ENCODE data around the gene LAMA2. TPM values are rescaled to one million over a fixed set of nuclear protein-coding genes. Genes with fewer than 3 reads are reported as not detected.

LAMA2 gene
- total RNA-seq, 1 experiment from 2014 or later, result 3.3 TPM

DNA sequence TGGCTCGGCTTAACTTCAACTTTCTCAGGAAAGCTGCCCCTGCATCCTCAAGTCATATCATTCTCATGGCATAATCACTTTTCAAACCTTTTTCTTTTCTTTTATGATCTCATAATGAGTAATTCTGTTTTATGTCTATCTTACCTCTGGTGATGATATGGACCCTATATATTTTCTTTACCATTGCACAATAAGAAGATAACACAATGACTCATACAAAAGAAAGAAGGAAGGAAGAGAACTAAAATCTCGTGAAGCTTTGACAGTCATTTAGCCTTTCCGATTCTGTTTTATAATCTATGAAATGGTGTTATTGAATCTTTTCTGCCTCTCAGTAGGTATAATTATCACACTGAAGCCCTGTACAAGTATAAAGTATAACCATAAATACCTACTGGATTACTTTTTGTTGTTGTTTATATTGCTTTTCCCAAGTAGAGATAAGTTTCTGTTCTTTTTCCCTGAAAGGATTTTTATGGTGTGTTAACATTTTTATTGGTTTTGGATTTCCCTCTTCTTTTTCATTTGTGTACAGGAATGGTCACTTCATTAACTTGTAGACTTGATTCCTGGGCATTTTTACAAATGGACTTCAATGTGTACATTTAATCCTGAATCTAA, 300.9 kb downstream of the LAMA2 start:
- no peaks in the 10 kb centered on the region for H3K9me3 ChIP-seq (replicated peaks)
- no peak overlapping the region for H3K4me3 ChIP-seq
- H3K27ac ChIP-seq, result no peak overlapping the region
- peaks cover 40% of the 10 kb centered on the region for H3K4me1 ChIP-seq (replicated peaks)
- DNase-seq (ENCODE audit: low read depth in 1 of 2, low spot score in 2 of 2), result no peak
- H3K27me3 ChIP-seq (replicated peaks), result no peaks in the 10 kb centered on the region
- no peaks in the 10 kb centered on the region for H3K36me3 ChIP-seq

DNA sequence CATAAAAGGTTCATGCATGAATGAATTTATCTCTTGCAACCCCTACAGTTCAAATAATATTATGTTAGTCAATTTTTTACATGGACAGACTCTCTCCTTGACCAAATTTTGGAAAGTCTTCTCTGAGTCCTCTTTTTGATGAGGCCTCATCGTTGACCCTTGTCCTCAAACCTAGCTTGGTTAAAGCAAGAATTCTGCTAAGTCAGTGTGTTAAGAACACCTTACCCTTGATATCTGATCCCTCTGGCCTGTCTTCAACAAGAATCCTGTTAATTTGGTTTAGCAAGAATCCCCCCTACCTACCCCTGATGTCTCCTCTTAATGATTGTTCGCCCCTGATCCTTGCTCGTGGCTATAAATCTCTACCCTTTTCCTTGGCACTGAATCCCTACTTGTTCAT, 301.4 kb downstream of the LAMA2 start:
- no peaks in the 10 kb centered on the region for H3K27me3 ChIP-seq (replicated peaks)
- no peak for DNase-seq (ENCODE audit: low read depth in 1 of 2, low spot score in 2 of 2)
- no peaks in the 10 kb centered on the region for H3K9me3 ChIP-seq (replicated peaks)
- no peaks in the 10 kb centered on the region for H3K36me3 ChIP-seq
- H3K27ac ChIP-seq, result no peak overlapping the region
- H3K4me3 ChIP-seq, result no peak overlapping the region
- H3K4me1 ChIP-seq (replicated peaks), result peaks cover 40% of the 10 kb centered on the region

DNA sequence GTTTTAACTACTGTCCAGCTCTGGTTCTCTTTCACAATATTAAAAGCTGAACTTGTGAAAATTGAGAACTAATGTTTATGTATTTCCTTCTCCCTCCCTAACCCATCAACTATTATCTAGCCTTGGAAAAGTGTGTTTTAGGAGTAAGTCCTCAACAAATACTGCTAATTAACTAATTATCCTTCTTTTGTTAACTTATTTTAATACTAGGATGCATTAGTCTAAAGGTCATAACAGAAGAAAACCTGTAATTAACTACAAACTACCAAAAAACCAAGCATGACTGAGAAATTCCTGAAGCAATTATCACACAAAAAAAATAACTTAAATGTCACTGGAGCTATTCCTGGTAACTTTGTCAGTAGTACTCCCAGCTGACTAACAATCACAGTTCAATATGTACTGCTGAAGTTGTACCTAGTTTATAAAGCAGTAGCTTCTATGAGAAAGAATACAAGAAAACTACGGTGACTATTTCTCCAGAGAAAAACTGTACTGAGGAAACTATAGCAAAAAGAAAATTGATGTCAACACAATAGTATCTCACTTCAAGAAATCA, 301.9 kb downstream of the LAMA2 start:
- no peaks in the 10 kb centered on the region for H3K36me3 ChIP-seq
- peaks cover 40% of the 10 kb centered on the region for H3K4me1 ChIP-seq (replicated peaks)
- no peak overlapping the region for H3K4me3 ChIP-seq
- no peaks in the 10 kb centered on the region for H3K9me3 ChIP-seq (replicated peaks)
- DNase-seq (ENCODE audit: low read depth in 1 of 2, low spot score in 2 of 2), result no peak
- no peaks in the 10 kb centered on the region for H3K27me3 ChIP-seq (replicated peaks)
- no peak overlapping the region for H3K27ac ChIP-seq

DNA sequence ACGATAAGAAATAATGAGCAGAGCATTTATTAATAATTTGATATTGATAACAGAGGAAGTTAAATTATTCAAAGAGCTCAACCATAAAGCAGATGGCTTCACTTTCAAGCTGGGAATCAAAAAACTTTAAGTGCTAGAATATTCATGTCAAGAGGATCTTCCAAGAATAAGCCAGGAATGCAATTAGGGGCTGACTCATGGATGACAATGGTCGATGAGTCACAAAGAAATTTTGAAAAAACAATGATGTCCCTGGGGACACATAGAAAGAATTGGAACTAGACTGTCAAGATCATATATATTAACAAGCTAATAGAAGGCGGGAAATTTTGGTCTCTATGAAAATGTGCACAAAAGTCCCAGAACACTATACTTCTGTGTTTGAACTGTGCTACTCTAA, 304.1 kb downstream of the LAMA2 start:
- Histone ChIP-seq H3K9me3 (replicated peaks) (no peaks in the 10 kb centered on the region), H3K4me1 (replicated peaks) (peaks cover 26% of the 10 kb centered on the region), H3K27me3 (replicated peaks) (no peaks in the 10 kb centered on the region), H3K36me3 (no peaks in the 10 kb centered on the region), H3K4me3 (no peak overlapping the region), H3K27ac (peak overlapping the region; percentile 57)
- peak in 1 of 2 experiments; percentile 83 for DNase-seq (ENCODE audit: low read depth in 1 of 2, low spot score in 2 of 2)

DNA sequence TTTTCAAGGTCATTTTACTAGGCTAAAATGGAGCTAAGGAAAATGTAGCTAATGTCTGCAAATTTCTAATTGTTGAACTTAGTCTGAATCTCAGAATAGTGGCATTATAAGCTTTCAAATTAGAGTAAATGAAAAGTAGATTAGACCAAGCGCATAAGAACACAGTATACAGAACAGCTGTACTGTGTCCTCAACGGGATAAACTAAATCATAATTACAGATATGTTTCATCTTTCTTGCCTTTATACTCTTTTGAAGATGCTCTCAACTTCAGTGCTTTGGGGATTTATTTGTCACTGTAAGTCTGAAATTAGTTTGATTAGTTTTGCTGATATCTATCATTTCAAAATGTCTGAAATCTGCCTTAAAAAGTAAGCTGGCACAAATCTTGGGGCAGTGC, 305.4 kb downstream of the LAMA2 start:
- H3K4me1 ChIP-seq (replicated peaks), result peaks cover 24% of the 10 kb centered on the region
- no peak for DNase-seq (ENCODE audit: low read depth in 1 of 2, low spot score in 2 of 2)
- H3K9me3 ChIP-seq (replicated peaks), result no peaks in the 10 kb centered on the region
- no peak overlapping the region for H3K4me3 ChIP-seq
- no peak overlapping the region for H3K27ac ChIP-seq
- H3K36me3 ChIP-seq, result no peaks in the 10 kb centered on the region
- no peaks in the 10 kb centered on the region for H3K27me3 ChIP-seq (replicated peaks)

DNA sequence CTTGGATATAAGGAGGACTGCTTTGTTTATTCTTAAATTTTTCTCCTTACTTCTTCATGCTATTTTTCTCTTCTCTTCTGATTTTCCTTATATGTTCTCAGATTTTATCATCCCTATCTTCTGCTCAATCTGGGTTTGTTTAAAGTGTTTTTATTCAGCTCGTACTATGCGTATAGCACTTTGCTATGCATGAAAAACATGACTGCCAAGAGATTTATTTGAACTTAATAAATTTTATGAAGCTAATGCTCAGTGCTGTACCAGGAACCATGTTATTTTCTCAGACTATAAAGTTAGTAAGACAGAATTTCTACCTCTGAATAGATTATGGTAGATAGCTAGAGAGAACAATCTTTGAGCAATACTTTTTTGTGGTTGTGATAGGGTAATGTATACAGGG, 305.9 kb downstream of the LAMA2 start:
- no peak for DNase-seq (ENCODE audit: low read depth in 1 of 2, low spot score in 2 of 2)
- H3K4me3 ChIP-seq, result no peak overlapping the region
- H3K4me1 ChIP-seq (replicated peaks), result peaks cover 19% of the 10 kb centered on the region
- no peaks in the 10 kb centered on the region for H3K36me3 ChIP-seq
- H3K27me3 ChIP-seq (replicated peaks), result no peaks in the 10 kb centered on the region
- H3K27ac ChIP-seq, result no peak overlapping the region
- no peaks in the 10 kb centered on the region for H3K9me3 ChIP-seq (replicated peaks)

DNA sequence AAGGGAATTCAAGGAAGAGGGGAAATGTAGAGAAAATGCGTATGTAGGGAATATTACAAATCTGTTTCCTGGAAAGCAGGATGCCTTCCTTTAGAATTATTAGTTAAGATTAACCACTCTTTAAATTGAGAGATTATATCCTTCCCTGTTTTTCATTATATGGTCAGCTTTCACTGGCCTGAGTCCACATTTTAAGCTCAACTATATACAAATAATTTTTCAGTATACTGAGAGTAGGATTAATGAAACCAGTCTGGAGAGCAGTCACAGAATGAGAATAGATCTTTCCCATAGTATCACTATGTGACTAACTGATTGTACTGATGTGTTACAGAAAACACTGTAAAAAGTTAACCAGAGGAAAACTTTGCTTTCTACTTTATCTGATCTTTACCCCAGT, 306.3 kb downstream of the LAMA2 start:
- Histone ChIP-seq H3K27me3 (replicated peaks) (no peaks in the 10 kb centered on the region), H3K9me3 (replicated peaks) (no peaks in the 10 kb centered on the region), H3K27ac (no peak overlapping the region), H3K36me3 (no peaks in the 10 kb centered on the region), H3K4me1 (replicated peaks) (peaks cover 18% of the 10 kb centered on the region), H3K4me3 (no peak overlapping the region)
- DNase-seq (ENCODE audit: low read depth in 1 of 2, low spot score in 2 of 2), result no peak

DNA sequence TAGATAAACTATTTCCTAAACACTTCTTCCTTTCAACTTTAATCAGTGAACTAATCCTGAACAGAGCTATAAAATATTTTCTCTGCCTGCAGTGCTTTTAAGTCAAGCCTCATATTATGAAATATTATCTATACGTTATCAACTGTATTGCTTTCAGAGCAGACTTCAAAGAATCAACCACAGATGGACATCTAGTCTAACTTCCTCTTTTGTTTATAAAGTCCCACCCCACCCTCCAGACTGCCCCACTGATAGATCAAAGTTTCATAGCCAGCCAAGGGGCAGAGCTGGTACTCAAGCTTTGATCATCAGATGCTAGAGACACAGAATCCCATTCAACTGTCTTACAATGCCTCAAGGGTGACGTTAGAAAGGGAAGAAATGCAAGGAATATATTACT, 308.3 kb downstream of the LAMA2 start:
- Histone ChIP-seq H3K36me3 (no peaks in the 10 kb centered on the region), H3K9me3 (replicated peaks) (no peaks in the 10 kb centered on the region), H3K4me1 (replicated peaks) (peaks cover 13% of the 10 kb centered on the region), H3K4me3 (no peak overlapping the region), H3K27ac (no peak overlapping the region), H3K27me3 (replicated peaks) (no peaks in the 10 kb centered on the region)
- DNase-seq (ENCODE audit: low read depth in 1 of 2, low spot score in 2 of 2), result no peak

DNA sequence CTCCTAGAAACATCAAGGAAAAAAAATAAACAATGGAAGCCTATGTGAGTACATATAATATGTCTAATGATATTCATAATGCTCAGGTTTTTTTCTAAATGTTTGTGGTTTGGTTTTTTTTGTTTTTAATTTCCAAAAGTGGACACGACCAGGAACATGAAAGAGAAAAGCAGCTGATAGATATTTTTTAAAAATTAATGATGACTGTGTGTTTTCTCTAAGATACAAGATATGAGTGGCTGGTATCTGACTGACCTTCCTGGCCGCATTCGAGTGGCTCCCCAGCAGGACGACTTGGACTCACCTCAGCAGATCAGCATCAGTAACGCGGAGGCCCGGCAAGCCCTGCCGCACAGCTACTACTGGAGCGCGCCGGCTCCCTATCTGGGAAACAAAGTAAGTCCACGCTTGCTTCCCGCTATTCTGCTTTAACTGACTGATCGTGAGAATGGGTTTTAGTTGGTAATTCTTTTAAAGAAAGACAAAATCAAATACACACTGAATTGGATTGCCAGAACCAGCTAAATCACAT, 309.6 kb downstream of the LAMA2 start:
- Histone ChIP-seq H3K27me3 (replicated peaks) (no peaks in the 10 kb centered on the region), H3K27ac (no peak overlapping the region), H3K4me3 (no peak overlapping the region), H3K4me1 (replicated peaks) (peaks cover under 1% of the 10 kb centered on the region), H3K9me3 (replicated peaks) (no peaks in the 10 kb centered on the region), H3K36me3 (no peaks in the 10 kb centered on the region)
- no peak for DNase-seq (ENCODE audit: low read depth in 1 of 2, low spot score in 2 of 2)

DNA sequence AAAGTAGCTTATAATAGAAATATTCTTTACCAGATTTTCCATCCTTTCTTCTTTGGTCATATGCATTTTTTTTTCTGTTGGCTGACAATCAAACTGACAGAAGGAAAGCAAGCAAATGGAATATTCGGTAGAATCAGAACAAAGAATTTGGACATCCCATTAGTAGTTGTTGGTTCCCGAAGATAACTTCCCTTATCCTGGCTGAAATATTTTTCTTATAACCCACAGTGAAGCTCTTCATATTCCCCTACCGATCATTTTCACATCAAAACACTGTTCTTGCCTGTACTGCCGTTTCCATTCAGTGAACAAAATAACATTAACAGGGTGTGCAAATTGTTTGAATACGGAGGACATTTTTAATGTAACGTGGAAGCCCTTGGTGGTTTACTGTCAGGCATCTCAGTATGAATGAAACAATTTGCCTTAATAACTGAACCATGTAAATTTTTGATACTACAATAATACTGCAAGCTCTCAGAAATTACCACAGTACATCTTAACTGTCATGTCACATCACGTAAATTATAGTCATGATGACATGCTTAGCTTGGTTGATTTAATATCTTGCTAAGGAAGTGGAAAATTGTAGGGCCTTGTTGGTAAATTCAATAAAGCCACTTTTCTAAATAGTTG, 311.5 kb downstream of the LAMA2 start:
- Histone ChIP-seq H3K4me1 (replicated peaks) (no peaks in the 10 kb centered on the region), H3K27me3 (replicated peaks) (no peaks in the 10 kb centered on the region), H3K36me3 (no peaks in the 10 kb centered on the region), H3K4me3 (no peak overlapping the region), H3K27ac (no peak overlapping the region), H3K9me3 (replicated peaks) (no peaks in the 10 kb centered on the region)
- no peak for DNase-seq (ENCODE audit: low read depth in 1 of 2, low spot score in 2 of 2)

DNA sequence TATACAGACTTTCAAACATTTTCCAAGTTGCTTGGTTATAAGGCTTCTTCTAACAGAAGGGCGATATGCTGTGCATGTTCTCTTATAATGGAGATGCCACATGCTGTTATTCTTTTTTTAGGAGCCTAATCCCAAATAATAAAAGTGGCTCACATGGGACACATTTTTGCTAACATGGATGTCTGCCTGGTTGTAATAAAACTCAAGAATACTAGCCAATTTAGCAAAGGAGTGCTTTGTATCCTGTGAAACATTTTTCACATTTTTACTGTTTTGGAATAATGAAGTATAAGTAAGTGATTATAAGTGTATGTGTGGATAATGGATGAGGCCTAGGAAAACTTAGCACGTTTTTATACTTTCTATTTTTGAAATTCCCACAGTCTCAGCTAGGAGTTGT, 312.2 kb downstream of the LAMA2 start:
- Histone ChIP-seq H3K4me1 (replicated peaks) (no peaks in the 10 kb centered on the region), H3K9me3 (replicated peaks) (no peaks in the 10 kb centered on the region), H3K27ac (no peak overlapping the region), H3K27me3 (replicated peaks) (no peaks in the 10 kb centered on the region), H3K4me3 (no peak overlapping the region), H3K36me3 (no peaks in the 10 kb centered on the region)
- no peak for DNase-seq (ENCODE audit: low read depth in 1 of 2, low spot score in 2 of 2)

DNA sequence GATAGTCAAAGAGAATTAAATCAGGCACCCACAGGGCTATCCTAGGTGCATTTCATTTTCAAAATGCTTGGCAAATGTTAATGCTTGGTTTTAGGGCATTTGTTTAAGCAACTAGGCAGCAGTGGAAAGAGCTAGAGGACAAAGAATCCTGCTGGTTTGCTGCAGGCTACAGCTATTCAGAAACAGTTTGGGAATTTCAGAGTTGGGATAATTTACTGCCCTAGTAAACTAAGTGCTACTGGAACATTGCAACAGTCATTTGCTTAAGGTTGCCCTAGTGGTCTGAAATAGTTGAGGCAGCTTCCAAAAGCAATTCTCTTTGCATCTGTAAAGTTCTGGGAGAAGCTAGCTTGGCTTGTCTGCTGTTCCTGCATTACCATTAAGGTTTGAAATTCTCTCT, 312.7 kb downstream of the LAMA2 start:
- no peaks in the 10 kb centered on the region for H3K27me3 ChIP-seq (replicated peaks)
- no peaks in the 10 kb centered on the region for H3K36me3 ChIP-seq
- H3K4me1 ChIP-seq (replicated peaks), result no peaks in the 10 kb centered on the region
- no peak overlapping the region for H3K4me3 ChIP-seq
- no peak overlapping the region for H3K27ac ChIP-seq
- no peak for DNase-seq (ENCODE audit: low read depth in 1 of 2, low spot score in 2 of 2)
- no peaks in the 10 kb centered on the region for H3K9me3 ChIP-seq (replicated peaks)

DNA sequence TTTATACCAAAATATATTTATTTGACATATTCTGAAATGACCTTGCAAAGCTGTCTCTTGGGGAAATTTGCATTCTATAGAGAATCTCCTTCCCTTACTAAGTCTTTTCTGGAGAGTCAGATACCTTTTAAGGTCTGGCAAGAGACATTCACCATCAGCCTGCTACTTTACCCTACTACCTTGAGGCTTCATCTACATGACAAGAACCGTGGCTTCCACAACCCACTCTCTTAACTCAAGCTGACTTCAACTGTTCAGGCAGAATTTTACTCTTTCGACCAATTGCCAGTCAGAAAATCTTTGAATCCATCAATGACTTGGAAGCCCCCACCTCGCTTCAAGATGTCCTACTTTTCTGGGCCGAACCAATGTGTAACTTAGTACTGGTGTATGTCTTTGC, 314.2 kb downstream of the LAMA2 start:
- no peak overlapping the region for H3K4me3 ChIP-seq
- no peaks in the 10 kb centered on the region for H3K9me3 ChIP-seq (replicated peaks)
- no peaks in the 10 kb centered on the region for H3K4me1 ChIP-seq (replicated peaks)
- DNase-seq (ENCODE audit: low read depth in 1 of 2, low spot score in 2 of 2), result no peak
- no peaks in the 10 kb centered on the region for H3K27me3 ChIP-seq (replicated peaks)
- H3K36me3 ChIP-seq, result no peaks in the 10 kb centered on the region
- no peak overlapping the region for H3K27ac ChIP-seq

DNA sequence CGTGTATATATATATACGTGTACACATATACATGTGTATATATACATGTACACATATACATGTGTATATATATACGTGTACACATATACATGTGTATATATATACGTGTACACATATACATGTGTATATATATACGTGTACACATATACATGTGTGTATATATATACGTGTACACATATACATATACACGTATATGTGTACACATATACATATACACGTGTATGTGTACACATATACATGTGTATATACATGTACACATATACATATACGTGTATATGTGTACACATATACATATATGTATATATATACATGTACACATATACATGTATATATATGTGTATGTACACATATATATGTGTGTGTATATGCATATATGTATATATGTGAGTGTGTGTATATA, 317.2 kb downstream of the LAMA2 start:
- peaks cover 3% of the 10 kb centered on the region for H3K4me1 ChIP-seq (replicated peaks)
- H3K27me3 ChIP-seq (replicated peaks), result no peaks in the 10 kb centered on the region
- no peaks in the 10 kb centered on the region for H3K36me3 ChIP-seq
- H3K9me3 ChIP-seq (replicated peaks), result no peaks in the 10 kb centered on the region
- H3K4me3 ChIP-seq, result no peak overlapping the region
- no peak for DNase-seq (ENCODE audit: low read depth in 1 of 2, low spot score in 2 of 2)
- no peak overlapping the region for H3K27ac ChIP-seq
